ENCODE measurements around the gene SLC25A42. TPM values are rescaled to one million over a fixed set of nuclear protein-coding genes. Genes with fewer than 3 reads are reported as not detected.

Gene SLC25A42
- total and polyA plus RNA-seq, 2 of the 4 experiments (the other 2 are of a cell fraction) = 2.0 to 9.9 TPM

- DNase-seq (peak; percentile 99), ATAC-seq (ENCODE audit: low read depth) (peak; percentile 99)
- H4K5ac ChIP-seq (ENCODE audit: low read depth, low read length) = peak within 1 kb of the TSS; percentile 87
- intact Hi-C loops (cut with micrococcal nuclease) (loop anchor here (2.0 kb wide), 1 partner anchor 76 kb away; the partner anchor contains the start of gene SLC25A42), in situ Hi-C loops (cut with MboI; ENCODE audit: low sequenced_read_pairs) (no loop called here), dilution Hi-C loops (cut with HindIII; ENCODE audit: low sequenced_read_pairs, unreplicated experiment) (no loop called here)
- no peak within 1 kb of the TSS for H2AK5ac ChIP-seq (ENCODE audit: low read depth, low read length)
- POLR2A ChIA-PET (ENCODE audit: unreplicated experiment) = no interaction called here
- H3K27ac ChIP-seq (ENCODE audit: insufficient read depth, low read length) = peak within 1 kb of the TSS; percentile 78
- 20% methylated on average over 6 of the region's 42 CpGs; no CpG with 5 or more reads in 1 of the 2 experiments for WGBS, 2 experiments (ENCODE audit: extremely low coverage in 2 of 2, insufficient read length in 1 of 2)
- H3K4me3 ChIP-seq (ENCODE audit: insufficient read depth, low read depth, low read length) = peak within 1 kb of the TSS; percentile 94
- peaks cover 6% of the 10 kb centered on the region; the same call in 1 of the 2 replicates for H3K4me1 ChIP-seq (ENCODE audit: control insufficient read depth, insufficient read depth, low read length)
- H3K14ac ChIP-seq (replicated peaks; ENCODE audit: low read depth, low read length) = peak within 1 kb of the TSS; percentile 78
- peak within 1 kb of the TSS; percentile 91 for H3K9ac ChIP-seq (ENCODE audit: low read depth, low read length)
- H3K4ac ChIP-seq (ENCODE audit: low read depth, low read length) = peak within 1 kb of the TSS; percentile 86
- peak within 1 kb of the TSS; percentile 67 for H2AK9ac ChIP-seq (replicated peaks; ENCODE audit: low read depth, low read length, poor library complexity)
- H3K9me1 ChIP-seq (ENCODE audit: insufficient read depth, low read length) = no peaks in the 10 kb centered on the region
- H4K91ac ChIP-seq (ENCODE audit: insufficient read depth, low read depth, low read length) = peak within 1 kb of the TSS; percentile 74; the same call in 1 of the 2 replicates
- H4K20me1 ChIP-seq (ENCODE audit: insufficient read depth, low read length) = peaks cover 4% of the 10 kb centered on the region; the same call in 1 of the 2 replicates
- H2BK120ac ChIP-seq (ENCODE audit: low read depth, low read length) = 0 out of 2 replicates have a peak within 1 kb of the TSS, but pooled peaks have one; percentile 61
- no peak within 1 kb of the TSS for H2BK20ac ChIP-seq (ENCODE audit: low read depth, low read length)
- TF ChIP-seq BHLHE40 (IDR thresholded peaks at IDR 0.05; ENCODE audit: low read depth, low read length) (peak; percentile 52), FOS (IDR thresholded peaks at IDR 0.05; ENCODE audit: low read depth, low read length) (peak; percentile 53; the same call in 1 of the 2 replicates), POLR2A (IDR thresholded peaks at IDR 0.05; ENCODE audit: low read depth, low read length) (peak; percentile 57; the same call in 1 of the 2 replicates), MXI1 (IDR thresholded peaks at IDR 0.05; ENCODE audit: borderline replicate concordance, low read depth, low read length) (peak; percentile 47; the same call in 1 of the 2 replicates), MAZ (IDR thresholded peaks at IDR 0.05; ENCODE audit: borderline replicate concordance, low read depth, low read length) (peak; percentile 17; the same call in 1 of the 2 replicates), RAD21 (IDR thresholded peaks at IDR 0.05; ENCODE audit: low read length) (no peak)
- TF ChIP-seq, protein P1, sequence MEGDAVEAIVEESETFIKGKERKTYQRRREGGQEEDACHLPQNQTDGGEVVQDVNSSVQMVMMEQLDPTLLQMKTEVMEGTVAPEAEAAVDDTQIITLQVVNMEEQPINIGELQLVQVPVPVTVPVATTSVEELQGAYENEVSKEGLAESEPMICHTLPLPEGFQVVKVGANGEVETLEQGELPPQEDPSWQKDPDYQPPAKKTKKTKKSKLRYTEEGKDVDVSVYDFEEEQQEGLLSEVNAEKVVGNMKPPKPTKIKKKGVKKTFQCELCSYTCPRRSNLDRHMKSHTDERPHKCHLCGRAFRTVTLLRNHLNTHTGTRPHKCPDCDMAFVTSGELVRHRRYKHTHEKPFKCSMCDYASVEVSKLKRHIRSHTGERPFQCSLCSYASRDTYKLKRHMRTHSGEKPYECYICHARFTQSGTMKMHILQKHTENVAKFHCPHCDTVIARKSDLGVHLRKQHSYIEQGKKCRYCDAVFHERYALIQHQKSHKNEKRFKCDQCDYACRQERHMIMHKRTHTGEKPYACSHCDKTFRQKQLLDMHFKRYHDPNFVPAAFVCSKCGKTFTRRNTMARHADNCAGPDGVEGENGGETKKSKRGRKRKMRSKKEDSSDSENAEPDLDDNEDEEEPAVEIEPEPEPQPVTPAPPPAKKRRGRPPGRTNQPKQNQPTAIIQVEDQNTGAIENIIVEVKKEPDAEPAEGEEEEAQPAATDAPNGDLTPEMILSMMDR (conservative IDR thresholded peaks at IDR 0.05; ENCODE audit: low read depth, low read length) = no peak
- H3K23ac ChIP-seq (ENCODE audit: low read depth, low read length) = peak within 1 kb of the TSS; percentile 90
- peak within 1 kb of the TSS; percentile 34; the same call in 1 of the 2 replicates for H3K56ac ChIP-seq (ENCODE audit: extremely low read depth, insufficient read depth, low read length)
- H3K18ac ChIP-seq (ENCODE audit: low read depth, low read length) = peak within 1 kb of the TSS; percentile 72
- no peak within 1 kb of the TSS for H2BK15ac ChIP-seq (ENCODE audit: low read depth, low read length)
- no peaks in the 10 kb centered on the region for H3K27me3 ChIP-seq (ENCODE audit: control insufficient read depth, insufficient read depth, low read length)
- H3K36me3 ChIP-seq (ENCODE audit: control insufficient read depth, insufficient read depth, low read length) = no peaks in the 10 kb centered on the region
- peak within 1 kb of the TSS; percentile 84 for H3K4me2 ChIP-seq (ENCODE audit: low read depth, low read length)
- H3K79me1 ChIP-seq (ENCODE audit: low read depth in 1 of 2, low read length in 2 of 2) = peaks cover 8 to 20% of the 10 kb centered on the region in 2 experiments; a peak in 3 of 4 replicates
- H2BK5ac ChIP-seq (ENCODE audit: low read depth, low read length, poor library complexity, severe bottlenecking) = peak within 1 kb of the TSS; percentile 69
- peak within 1 kb of the TSS; percentile 23 to 98 for H4K8ac ChIP-seq (ENCODE audit: low read depth in 2 of 2, low read length in 2 of 2)
- H3K9me3 ChIP-seq (ENCODE audit: control insufficient read depth, insufficient read depth, low read length) = no peaks in the 10 kb centered on the region
- H2AFZ ChIP-seq (replicated peaks; ENCODE audit: low read length, poor library complexity) = peak within 1 kb of the TSS; percentile 94
- CTCF ChIA-PET = no interaction called here
- no TSS peak for BruUV-seq (replicated peaks)
These were observed 74.6 kb downstream of the SLC25A42 start, which contains the start of gene TMEM161A for GRCh38 chr19:19138109-19138981. TMEM161A (minus strand) TSS chr19:19138478; CDS start chr19:19138428, 50 bp downstream.
